WTC11 (cell line): ENCODE results near the gene TNNT3.

Experiments
- ARID4B ChIP-seq: sonication (generic); formaldehyde crosslinking; IDR thresholded peaks from 2 replicates; pipeline ENCODE4 v1.8.0; 2023; ENCODE audit warnings: missing genetic modification reagents, mild to moderate bottlenecking, borderline replicate concordance
- CREB1 ChIP-seq: sonication (generic); formaldehyde crosslinking; IDR thresholded peaks from 2 replicates; pipeline ENCODE4 v1.8.0; 2023; ENCODE audit warnings: mild to moderate bottlenecking, missing genetic modification reagents
- CTCF ChIP-seq: fragments of 200-600 bp; IDR thresholded peaks from 2 replicates; pipeline ENCODE4 v1.8.0; 2022; ENCODE audit warnings: antibody characterized with exemption
- IRF1 ChIP-seq: sonication (generic); formaldehyde crosslinking; IDR thresholded peaks from 2 replicates; pipeline ENCODE4 v1.8.0; 2023; ENCODE audit warnings: missing genetic modification reagents
- JUN ChIP-seq: sonication (generic); formaldehyde crosslinking; IDR thresholded peaks from 2 replicates; pipeline ENCODE4 v1.8.0; 2023; ENCODE audit warnings: mild to moderate bottlenecking, missing genetic modification reagents
- NR2C2 ChIP-seq: sonication (generic); formaldehyde crosslinking; IDR thresholded peaks from 2 replicates; pipeline ENCODE4 v1.8.0; 2022; ENCODE audit warnings: mild to moderate bottlenecking, missing genetic modification reagents
- PREB ChIP-seq: sonication (generic); formaldehyde crosslinking; IDR thresholded peaks from 2 replicates; pipeline ENCODE4 v1.8.1; 2022; ENCODE audit warnings: mild to moderate bottlenecking, missing genetic modification reagents, moderate library complexity, borderline replicate concordance
- RELA ChIP-seq: sonication (generic); formaldehyde crosslinking; IDR thresholded peaks from 2 replicates; pipeline ENCODE4 v1.8.1; 2022; ENCODE audit warnings: missing genetic modification reagents, mild to moderate bottlenecking, borderline replicate concordance
- SP1 ChIP-seq: sonication (generic); formaldehyde crosslinking; conservative IDR thresholded peaks from 2 replicates; pipeline ENCODE4 v1.8.1; 2022; ENCODE audit warnings: missing genetic modification reagents
- STAT6 ChIP-seq: sonication (generic); formaldehyde crosslinking; conservative IDR thresholded peaks from 2 replicates; pipeline ENCODE4 v1.8.1; 2023; ENCODE audit warnings: mild to moderate bottlenecking, low read depth, missing genetic modification reagents, moderate library complexity
- USF1 ChIP-seq: sonication (generic); formaldehyde crosslinking; IDR thresholded peaks from 2 replicates; pipeline ENCODE4 v1.8.0; 2022; ENCODE audit warnings: mild to moderate bottlenecking, missing genetic modification reagents
- ZMAT4 ChIP-seq: fragments of 250-450 bp; sonication (Bioruptor Pico); IDR thresholded peaks from 2 replicates; pipeline ENCODE4 v1.9.0; 2021; ENCODE audit warnings: mild to moderate bottlenecking
- ZNF138 ChIP-seq: sonication (generic); formaldehyde crosslinking; conservative IDR thresholded peaks from 2 replicates; pipeline ENCODE4 v1.8.1; 2022; ENCODE audit warnings: mild to moderate bottlenecking, moderate library complexity, missing genetic modification reagents

GRCh38 chr11:1896468-1896867, 23.0 kb upstream of the TNNT3 start:
- TF ChIP-seq CTCF (no peak), JUN (no peak), RELA (no peak), ZMAT4 (no peak), STAT6 (no peak), NR2C2 (no peak), ARID4B (CRISPR knock-in tag) (no peak), SP1 (CRISPR knock-in tag) (no peak), ZNF138 (CRISPR knock-in tag) (no peak), IRF1 (no peak), CREB1 (CRISPR knock-in tag) (no peak), PREB (CRISPR knock-in tag) (no peak), USF1 (no peak)
